ENCODE results near the gene RFX3. TPM values are rescaled to one million over a fixed set of nuclear protein-coding genes. Genes with fewer than 3 reads are reported as not detected.

RFX3 gene
- total RNA-seq, 1 experiment from 2014 or later, result 7.4 TPM

DNA sequence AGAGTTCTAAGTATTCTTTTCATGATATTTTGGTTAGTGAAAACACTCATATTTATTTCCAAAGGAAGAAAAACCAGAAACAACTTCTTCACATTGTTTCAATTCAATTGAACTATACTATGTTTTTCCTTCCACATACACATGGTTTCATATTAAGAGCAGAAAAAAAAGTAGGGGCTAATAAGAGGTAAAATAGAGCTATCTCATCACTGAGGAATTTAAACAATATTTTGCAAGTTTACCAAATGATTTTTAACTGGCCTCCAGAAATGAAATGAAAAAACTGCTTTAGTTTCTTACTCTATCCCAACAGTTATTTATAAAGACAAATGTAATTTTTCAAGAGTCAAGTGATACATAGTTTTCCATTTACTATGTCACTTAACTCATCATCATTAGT lies 233.5 kb downstream of the RFX3 start:
- no peaks in the 10 kb centered on the region for H3K4me1 ChIP-seq (ENCODE audit: insufficient read depth, low read length, poor library complexity, severe bottlenecking)
- no peak overlapping the region for H3K27ac ChIP-seq (ENCODE audit: low read depth, low read length, poor library complexity, severe bottlenecking)
- intact Hi-C loops (cut with micrococcal nuclease; ENCODE audit: unreplicated experiment), result no loop called here
- TF ChIP-seq CTCF (conservative IDR thresholded peaks at IDR 0.05; ENCODE audit: low read depth, low read length) (no peak), EZH2 (IDR thresholded peaks at IDR 0.05; ENCODE audit: borderline replicate concordance, low read depth, low read length, poor library complexity, severe bottlenecking) (no peak)
- H3K36me3 ChIP-seq (ENCODE audit: insufficient read depth, low read length, poor library complexity, severe bottlenecking), result no peaks in the 10 kb centered on the region
- CTCF ChIA-PET, result no interaction called here
- no TSS peak for BruUV-seq (replicated peaks)
- DNase-seq (ENCODE audit: low spot score), result no peak
- no peak overlapping the region for H3K4me3 ChIP-seq (ENCODE audit: low read depth, low read length, poor library complexity, severe bottlenecking)
- POLR2A ChIA-PET (ENCODE audit: low non-redundant PET), result no interaction called here
- H3K27me3 ChIP-seq (replicated peaks; ENCODE audit: insufficient read depth, low read depth, low read length, poor library complexity), result no peaks in the 10 kb centered on the region
- H3K9me3 ChIP-seq (ENCODE audit: low read depth, low read length, poor library complexity, severe bottlenecking), result no peaks in the 10 kb centered on the region

- Histone ChIP-seq H3K27ac (ENCODE audit: low read depth, low read length, poor library complexity, severe bottlenecking) (no peak overlapping the region), H3K4me3 (ENCODE audit: low read depth, low read length, poor library complexity, severe bottlenecking) (no peak overlapping the region), H3K4me1 (ENCODE audit: insufficient read depth, low read length, poor library complexity, severe bottlenecking) (no peaks in the 10 kb centered on the region), H3K36me3 (ENCODE audit: insufficient read depth, low read length, poor library complexity, severe bottlenecking) (no peaks in the 10 kb centered on the region), H3K9me3 (ENCODE audit: low read depth, low read length, poor library complexity, severe bottlenecking) (no peaks in the 10 kb centered on the region), H3K27me3 (replicated peaks; ENCODE audit: insufficient read depth, low read depth, low read length, poor library complexity) (no peaks in the 10 kb centered on the region)
- no peak for DNase-seq (ENCODE audit: low spot score)
- CTCF ChIA-PET, result no interaction called here
- POLR2A ChIA-PET (ENCODE audit: low non-redundant PET), result no interaction called here
- BruUV-seq (replicated peaks), result no TSS peak
- intact Hi-C loops (cut with micrococcal nuclease; ENCODE audit: unreplicated experiment), result no loop called here
- TF ChIP-seq CTCF (conservative IDR thresholded peaks at IDR 0.05; ENCODE audit: low read depth, low read length), result no peak
- TF ChIP-seq EZH2 (IDR thresholded peaks at IDR 0.05; ENCODE audit: borderline replicate concordance, low read depth, low read length, poor library complexity, severe bottlenecking), result no peak
Observed at GRCh38 chr9:3290231-3290840, 235.5 kb downstream of the RFX3 start.

GRCh38 chr9:3288686-3289085 lies 237.1 kb downstream of the RFX3 start:
- H3K4me3 ChIP-seq (ENCODE audit: low read depth, low read length, poor library complexity, severe bottlenecking), result no peak overlapping the region
- POLR2A ChIA-PET (ENCODE audit: low non-redundant PET), result no interaction called here
- no peak for DNase-seq (ENCODE audit: low spot score)
- H3K27ac ChIP-seq (ENCODE audit: low read depth, low read length, poor library complexity, severe bottlenecking), result no peak overlapping the region
- CTCF ChIA-PET, result no interaction called here
- no peaks in the 10 kb centered on the region for H3K4me1 ChIP-seq (ENCODE audit: insufficient read depth, low read length, poor library complexity, severe bottlenecking)
- no peaks in the 10 kb centered on the region for H3K9me3 ChIP-seq (ENCODE audit: low read depth, low read length, poor library complexity, severe bottlenecking)
- no peaks in the 10 kb centered on the region for H3K36me3 ChIP-seq (ENCODE audit: insufficient read depth, low read length, poor library complexity, severe bottlenecking)
- no peaks in the 10 kb centered on the region for H3K27me3 ChIP-seq (replicated peaks; ENCODE audit: insufficient read depth, low read depth, low read length, poor library complexity)
- BruUV-seq (replicated peaks), result no TSS peak
- TF ChIP-seq CTCF (conservative IDR thresholded peaks at IDR 0.05; ENCODE audit: low read depth, low read length), result no peak
- TF ChIP-seq EZH2 (IDR thresholded peaks at IDR 0.05; ENCODE audit: borderline replicate concordance, low read depth, low read length, poor library complexity, severe bottlenecking), result no peak
- intact Hi-C loops (cut with micrococcal nuclease; ENCODE audit: unreplicated experiment), result no loop called here
